ENCODE measurements around the gene PCSK6. TPM values are rescaled to one million over a fixed set of nuclear protein-coding genes. Genes with fewer than 3 reads are reported as not detected.

Gene PCSK6
- total RNA-seq, 2 experiments from 2014 or later, result 0.25 to 0.64 TPM

- CTCF ChIA-PET, result no interaction called here
- Mint-ChIP-seq H3K4me3 (no peak overlapping the region), H3K27ac (no peak overlapping the region), H3K36me3 (ENCODE audit: low read depth) (no peaks in the 10 kb centered on the region), H3K9me3 (no peaks in the 10 kb centered on the region), H3K27me3 (ENCODE audit: low read depth) (peaks cover 7% of the 10 kb centered on the region), H3K4me1 (ENCODE audit: low read depth) (no peaks in the 10 kb centered on the region)
- no peak for DNase-seq
- intact Hi-C loops (cut with micrococcal nuclease), result no loop called here
Measured at GRCh38 chr15:101530224-101530958, 40.9 kb upstream of the PCSK6 start.

DNA sequence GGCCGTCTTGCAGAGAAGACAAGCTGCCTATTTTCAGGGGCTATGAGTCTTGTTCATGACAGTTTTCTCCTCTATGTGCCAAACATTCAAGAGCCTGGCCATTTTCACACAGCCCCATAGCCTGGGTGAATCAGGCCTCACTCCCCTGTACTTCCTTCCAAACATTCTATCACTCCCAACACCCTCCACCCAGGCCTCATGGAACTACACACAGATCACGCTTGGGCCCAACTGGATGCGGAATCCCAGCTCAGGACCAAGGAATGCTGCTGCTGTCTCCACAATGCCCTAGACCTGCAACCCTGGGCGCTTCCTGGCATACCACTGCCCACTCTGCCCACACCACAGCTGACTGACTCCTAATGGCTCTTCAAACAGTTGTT lies 39.4 kb upstream of the PCSK6 start:
- CTCF ChIA-PET, result no interaction called here
- Mint-ChIP-seq H3K4me3 (no peak overlapping the region), H3K27ac (no peak overlapping the region), H3K27me3 (ENCODE audit: low read depth) (peaks cover 8% of the 10 kb centered on the region), H3K36me3 (ENCODE audit: low read depth) (no peaks in the 10 kb centered on the region), H3K9me3 (no peaks in the 10 kb centered on the region), H3K4me1 (ENCODE audit: low read depth) (no peaks in the 10 kb centered on the region)
- intact Hi-C loops (cut with micrococcal nuclease), result no loop called here
- DNase-seq, result no peak

GRCh38 chr15:101528108-101528916 lies 38.8 kb upstream of the PCSK6 start:
- CTCF ChIA-PET, result no interaction called here
- Mint-ChIP-seq H3K36me3 (ENCODE audit: low read depth) (no peaks in the 10 kb centered on the region), H3K27ac (no peak overlapping the region), H3K4me3 (no peak overlapping the region), H3K9me3 (no peaks in the 10 kb centered on the region), H3K27me3 (ENCODE audit: low read depth) (peaks cover 12% of the 10 kb centered on the region), H3K4me1 (ENCODE audit: low read depth) (no peaks in the 10 kb centered on the region)
- intact Hi-C loops (cut with micrococcal nuclease), result no loop called here
- DNase-seq, result no peak

DNA sequence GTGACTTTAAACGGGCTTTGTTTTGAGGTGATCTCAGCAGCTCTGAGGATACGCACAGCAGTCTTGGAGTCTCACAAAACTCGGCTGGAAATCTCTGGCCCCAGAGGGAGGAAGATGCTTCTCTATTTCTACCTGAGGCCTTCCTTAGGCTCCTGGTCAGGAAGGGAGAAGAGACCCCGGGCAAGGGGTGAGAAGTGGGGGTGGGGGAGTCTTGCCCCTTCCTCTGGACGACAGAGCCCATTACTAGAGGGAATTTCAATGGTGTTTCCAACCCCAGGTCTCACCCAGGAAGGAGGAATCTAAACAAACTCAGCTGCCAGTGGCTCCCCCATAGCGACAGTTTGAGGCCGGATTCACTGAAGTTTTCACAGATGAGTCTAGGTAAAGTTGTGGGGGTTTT lies 37.4 kb upstream of the PCSK6 start:
- Mint-ChIP-seq H3K9me3 (no peaks in the 10 kb centered on the region), H3K36me3 (ENCODE audit: low read depth) (no peaks in the 10 kb centered on the region), H3K27ac (no peak overlapping the region), H3K4me3 (no peak overlapping the region), H3K4me1 (ENCODE audit: low read depth) (peaks cover 2% of the 10 kb centered on the region), H3K27me3 (ENCODE audit: low read depth) (peaks cover 16% of the 10 kb centered on the region)
- CTCF ChIA-PET, result no interaction called here
- DNase-seq, result no peak
- intact Hi-C loops (cut with micrococcal nuclease), result no loop called here

- intact Hi-C loops (cut with micrococcal nuclease), result no loop called here
- no peak for DNase-seq
- Mint-ChIP-seq H3K4me3 (no peak overlapping the region), H3K36me3 (ENCODE audit: low read depth) (no peaks in the 10 kb centered on the region), H3K4me1 (ENCODE audit: low read depth) (peaks cover 4% of the 10 kb centered on the region), H3K27me3 (ENCODE audit: low read depth) (peaks cover 18% of the 10 kb centered on the region), H3K9me3 (no peaks in the 10 kb centered on the region), H3K27ac (no peak overlapping the region)
- CTCF ChIA-PET, result no interaction called here
Measured at GRCh38 chr15:101526442-101526841, 36.9 kb upstream of the PCSK6 start.

DNA sequence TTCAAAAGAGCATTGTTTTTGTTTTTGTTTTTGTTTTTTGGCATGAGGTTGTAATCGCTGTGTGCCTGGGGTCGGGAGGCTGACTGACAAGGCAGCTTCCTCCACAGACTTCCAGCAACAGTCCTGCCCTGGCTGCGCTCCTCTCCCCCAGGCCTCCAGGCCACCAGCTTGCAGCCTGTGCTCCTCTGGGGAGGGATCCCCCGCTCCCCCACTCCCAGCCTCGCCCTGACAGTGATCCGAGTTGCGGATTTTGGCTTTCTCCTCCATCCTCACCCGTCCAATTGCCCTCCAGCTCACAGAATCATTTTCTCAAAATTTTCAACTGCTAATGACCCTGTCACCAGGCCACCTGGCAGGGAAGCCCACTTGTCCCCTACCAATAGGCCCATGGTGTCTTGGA lies 36.5 kb upstream of the PCSK6 start:
- Mint-ChIP-seq H3K27ac (no peak overlapping the region), H3K9me3 (no peaks in the 10 kb centered on the region), H3K4me1 (ENCODE audit: low read depth) (peaks cover 5% of the 10 kb centered on the region)

GRCh38 chr15:101525087-101525669 lies 35.7 kb upstream of the PCSK6 start:
- CTCF ChIA-PET, result no interaction called here
- no peaks in the 10 kb centered on the region for H3K9me3 Mint-ChIP-seq
- H3K4me1 Mint-ChIP-seq (ENCODE audit: low read depth), result peaks cover 5% of the 10 kb centered on the region
- DNase-seq, result no peak
- peaks cover 25% of the 10 kb centered on the region for H3K27me3 Mint-ChIP-seq (ENCODE audit: low read depth)
- intact Hi-C loops (cut with micrococcal nuclease), result no loop called here
- no peak overlapping the region for H3K4me3 Mint-ChIP-seq
- H3K36me3 Mint-ChIP-seq (ENCODE audit: low read depth), result no peaks in the 10 kb centered on the region
- no peak overlapping the region for H3K27ac Mint-ChIP-seq

More for the DNA sequence above, 36.5 kb upstream of the PCSK6 start:
- no peak for DNase-seq
- Mint-ChIP-seq H3K36me3 (ENCODE audit: low read depth) (no peaks in the 10 kb centered on the region), H3K27me3 (ENCODE audit: low read depth) (peaks cover 19% of the 10 kb centered on the region), H3K4me3 (no peak overlapping the region)
- intact Hi-C loops (cut with micrococcal nuclease), result no loop called here
- CTCF ChIA-PET, result no interaction called here

DNA sequence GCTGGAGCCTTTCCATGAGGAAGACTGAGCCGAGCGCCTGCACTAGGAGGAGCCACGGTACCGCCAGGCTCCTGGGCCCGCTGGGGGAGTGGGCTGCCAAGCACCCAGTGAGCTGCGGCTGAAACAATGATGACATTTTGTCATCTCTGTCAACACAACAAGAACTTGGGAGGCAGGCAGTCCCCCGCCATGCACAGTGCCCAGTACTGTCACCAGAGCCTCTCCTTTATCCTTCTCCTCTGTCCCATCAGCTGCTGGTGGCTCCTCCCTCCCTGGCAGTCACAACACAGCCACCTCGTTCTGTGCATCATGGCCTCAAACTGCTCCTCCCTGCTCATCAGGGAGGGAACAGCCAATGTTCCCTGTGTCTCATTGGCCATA lies 34.0 kb upstream of the PCSK6 start:
- DNase-seq, result no peak
- Mint-ChIP-seq H3K27ac (no peak overlapping the region), H3K4me3 (no peak overlapping the region), H3K36me3 (ENCODE audit: low read depth) (peaks cover 1% of the 10 kb centered on the region), H3K4me1 (ENCODE audit: low read depth) (peaks cover 5% of the 10 kb centered on the region), H3K9me3 (peaks cover 10% of the 10 kb centered on the region), H3K27me3 (ENCODE audit: low read depth) (peaks cover 30% of the 10 kb centered on the region)
- CTCF ChIA-PET, result interaction anchor here (0.6 kb wide), 1 partner anchor 135 kb away, joined by 3 read pairs; no protein-coding TSS in a partner anchor
- intact Hi-C loops (cut with micrococcal nuclease), result no loop called here

- Mint-ChIP-seq H3K4me1 (ENCODE audit: low read depth) (peaks cover 5% of the 10 kb centered on the region), H3K27me3 (ENCODE audit: low read depth) (peaks cover 30% of the 10 kb centered on the region), H3K9me3 (peaks cover 15% of the 10 kb centered on the region), H3K27ac (peak overlapping the region; percentile 17), H3K4me3 (no peak overlapping the region), H3K36me3 (ENCODE audit: low read depth) (peaks cover 1% of the 10 kb centered on the region)
- DNase-seq, result no peak
- intact Hi-C loops (cut with micrococcal nuclease), result no loop called here
- CTCF ChIA-PET, result interaction anchor here (0.6 kb wide), 1 partner anchor 135 kb away, joined by 3 read pairs; no protein-coding TSS in a partner anchor
Measured at GRCh38 chr15:101522621-101523559, 33.4 kb upstream of the PCSK6 start.

DNA sequence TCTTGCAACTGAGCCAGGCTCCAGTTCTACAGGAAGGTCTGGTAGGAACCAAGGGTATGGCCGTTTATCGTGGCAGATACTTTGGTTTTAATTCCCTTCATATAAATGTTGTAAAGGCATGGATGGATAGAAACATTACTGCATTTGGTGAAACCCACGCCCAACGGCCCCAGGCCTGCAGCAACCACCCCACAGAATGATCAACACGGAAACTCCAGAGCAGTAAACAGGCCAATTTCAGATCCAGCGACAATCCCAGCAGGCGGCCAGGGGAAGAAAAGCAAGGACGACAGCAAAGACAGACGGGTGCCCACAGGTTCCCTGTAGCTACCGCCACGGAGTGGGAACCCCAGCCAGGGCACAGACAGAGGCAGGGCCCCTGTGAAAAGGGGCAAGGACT lies 32.6 kb upstream of the PCSK6 start:
- Mint-ChIP-seq H3K27me3 (ENCODE audit: low read depth) (peaks cover 30% of the 10 kb centered on the region), H3K27ac (no peak overlapping the region), H3K9me3 (peaks cover 21% of the 10 kb centered on the region), H3K36me3 (ENCODE audit: low read depth) (peaks cover 2% of the 10 kb centered on the region), H3K4me1 (ENCODE audit: low read depth) (peaks cover 5% of the 10 kb centered on the region), H3K4me3 (no peak overlapping the region)
- DNase-seq, result no peak
- CTCF ChIA-PET, result no interaction called here
- intact Hi-C loops (cut with micrococcal nuclease), result no loop called here

DNA sequence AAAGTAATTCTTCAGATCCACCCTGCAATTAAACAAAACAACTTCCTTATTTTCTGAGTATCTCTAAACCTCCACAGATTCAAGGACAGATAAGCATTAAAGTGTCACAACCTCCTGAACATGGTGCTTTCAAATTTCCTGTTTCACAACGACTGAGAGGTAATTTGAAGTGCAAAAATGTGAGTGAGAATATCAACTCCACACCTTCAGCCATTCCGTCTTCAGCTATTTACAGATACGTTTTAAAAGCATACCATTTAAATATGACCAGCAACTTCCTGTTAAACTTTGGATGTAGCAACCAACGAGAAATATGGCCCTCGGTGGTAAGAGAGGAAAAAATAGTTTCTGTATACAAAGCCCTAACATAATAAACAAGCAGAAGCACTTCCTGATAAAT lies 32.1 kb upstream of the PCSK6 start:
- Mint-ChIP-seq H3K36me3 (ENCODE audit: low read depth) (peaks cover 2% of the 10 kb centered on the region), H3K4me3 (no peak overlapping the region), H3K4me1 (ENCODE audit: low read depth) (peaks cover 5% of the 10 kb centered on the region), H3K27ac (no peak overlapping the region), H3K27me3 (ENCODE audit: low read depth) (peaks cover 30% of the 10 kb centered on the region), H3K9me3 (peaks cover 25% of the 10 kb centered on the region)
- CTCF ChIA-PET, result no interaction called here
- DNase-seq, result no peak
- intact Hi-C loops (cut with micrococcal nuclease), result no loop called here

DNA sequence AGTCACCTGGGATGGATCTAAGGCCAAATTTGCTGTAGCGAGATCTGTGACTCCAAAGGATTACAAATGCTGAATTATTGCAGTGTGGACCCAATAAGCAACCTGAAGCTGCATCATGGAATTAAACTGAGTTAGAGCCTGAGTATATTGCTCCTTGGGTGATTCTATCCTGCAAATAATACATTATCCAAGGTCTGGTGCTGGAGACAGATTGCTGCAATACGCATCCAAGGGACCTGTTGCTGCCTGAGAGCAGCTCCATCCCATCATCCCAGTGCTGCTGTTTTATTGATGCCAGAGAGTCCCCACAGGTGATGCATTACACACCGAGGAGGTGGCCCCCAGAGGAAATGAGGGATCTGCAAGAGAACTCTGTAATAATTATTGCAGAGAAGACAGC lies 31.6 kb upstream of the PCSK6 start:
- Mint-ChIP-seq H3K4me1 (ENCODE audit: low read depth) (peaks cover 5% of the 10 kb centered on the region), H3K36me3 (ENCODE audit: low read depth) (peaks cover 2% of the 10 kb centered on the region), H3K4me3 (no peak overlapping the region), H3K9me3 (peaks cover 28% of the 10 kb centered on the region), H3K27ac (no peak overlapping the region), H3K27me3 (ENCODE audit: low read depth) (peaks cover 27% of the 10 kb centered on the region)
- DNase-seq, result no peak
- CTCF ChIA-PET, result no interaction called here
- intact Hi-C loops (cut with micrococcal nuclease), result no loop called here

Data from activated naive CD4-positive, alpha-beta T cell treated with anti-CD3 and anti-CD28 coated beads for 36 hours (primary cell).